HG03039 (cell line): ENCODE measurements around the gene TMEM52B.

Experiments used
- ATAC-seq: cut with Tn5 transposase; IDR thresholded peaks from one replicate; pipeline ENCODE4 v1.9.1; 2021; ENCODE audit warnings: mild to moderate bottlenecking, moderate library complexity; ENCODE audit not compliant: unreplicated experiment

The TMEM52B gene

DNA sequence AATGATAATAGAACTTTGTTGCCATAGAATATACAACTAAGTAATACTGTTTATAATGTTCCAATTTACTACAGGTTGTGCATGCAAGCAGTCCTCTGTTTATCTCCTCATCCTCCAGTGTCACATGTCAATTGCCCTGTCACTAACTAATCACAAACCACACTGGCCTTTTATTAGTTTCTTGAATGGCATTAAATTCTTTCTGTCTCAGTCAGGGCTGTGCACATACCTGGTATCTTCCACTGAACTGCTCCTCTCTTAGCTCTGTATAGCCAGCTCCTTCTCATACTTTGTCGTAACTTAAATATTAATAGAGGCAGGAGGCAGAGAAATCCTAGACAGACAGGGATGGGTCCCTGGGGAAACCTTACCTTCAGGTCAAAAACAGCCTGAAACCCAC is 57.9 kb downstream of the TMEM52B start:
- no peak for ATAC-seq

DNA sequence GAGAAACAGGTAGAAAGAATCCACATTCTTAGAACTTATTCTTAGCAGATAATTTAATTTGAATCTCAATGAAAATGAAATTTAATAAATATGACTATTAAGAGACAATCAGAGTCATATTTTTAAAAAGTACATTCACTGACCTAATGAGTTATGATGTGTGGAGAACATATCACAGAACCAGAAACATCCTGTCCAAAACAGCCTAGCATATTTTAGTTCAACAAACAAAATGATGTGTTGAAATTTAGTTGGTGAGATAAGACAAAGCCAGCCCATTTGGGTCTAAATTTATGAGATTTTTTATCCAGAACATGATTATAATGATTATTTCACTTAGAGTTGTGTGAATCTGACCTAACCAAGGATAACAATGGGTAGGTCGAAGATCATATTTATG is 59.7 kb downstream of the TMEM52B start:
- ATAC-seq, result no peak

DNA sequence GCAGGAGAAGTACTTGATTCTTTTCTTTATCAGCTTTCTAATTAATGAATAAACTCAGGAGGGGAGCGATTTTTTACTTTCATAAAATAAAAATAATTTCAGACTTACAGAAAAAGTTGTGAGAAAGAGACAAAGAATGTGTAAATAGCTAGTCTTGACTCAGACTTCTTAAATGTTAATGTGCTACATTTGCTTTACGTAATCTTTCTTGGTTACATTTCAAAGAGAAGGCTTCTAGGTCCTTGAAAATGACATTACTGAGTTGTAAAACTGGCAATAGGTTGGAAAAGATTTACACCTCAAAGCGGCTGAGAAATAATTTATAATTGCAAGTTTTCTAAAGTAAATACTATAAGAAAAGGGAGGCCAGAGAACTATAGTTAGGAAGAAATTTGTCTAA is 62.5 kb downstream of the TMEM52B start:
- ATAC-seq, result no peak
